Panc1 (cell line): ENCODE measurements around the gene MEGF8. TPM values are rescaled to one million over a fixed set of nuclear protein-coding genes. Genes with fewer than 3 reads are reported as not detected.

Source experiments
- ATAC-seq: fragments of 200-7000 bp; cut with Tn5 transposase; 2 replicates; pipeline ENCODE4 v1.9.1; 2020; ENCODE audit warnings: mild to moderate bottlenecking, moderate library complexity
- BruUV-seq: library from RNA; stranded (reverse); fragments of 400-500 nt; replicated peaks from 2 replicates; lab custom pipeline; 2021; lab: Mats Ljungman, UMichigan
- CTCF ChIA-PET: fragments of 300-600 bp; sonication (Branson Sonifier 250); formaldehyde crosslinking; loops from one replicate; lab custom pipeline; 2022; ENCODE audit warnings: antibody characterized with exemption; lab: Charles Lee
- POLR2A ChIA-PET: fragments of 300-600 bp; sonication (Branson Sonifier 250); formaldehyde crosslinking; loops from one replicate; lab custom pipeline; 2022; ENCODE audit warnings: antibody characterized with exemption; lab: Charles Lee
- DNase-seq: peaks from one replicate; pipeline ENCODE4 v3.0.0-alpha.2; 2010; ENCODE audit warnings: low read depth, low spot score
- H3K27ac ChIP-seq: 2 replicates; pipeline ENCODE4 v1.5.1; 2011; ENCODE audit warnings: mild to moderate bottlenecking, low read length, inconsistent platforms
- H3K27me3 ChIP-seq: fragments of 200-500 bp; sonication (Bioruptor generic); 2 replicates; pipeline ENCODE4 v1.6.0; 2014; ENCODE audit warnings: low read length, inconsistent platforms; ENCODE audit not compliant: control insufficient read depth, insufficient read depth
- H3K36me3 ChIP-seq: fragments of 200-500 bp; sonication (Bioruptor generic); 2 replicates; pipeline ENCODE4 v1.5.1; 2014; ENCODE audit warnings: inconsistent platforms, mild to moderate bottlenecking, low read length, moderate library complexity; ENCODE audit not compliant: control insufficient read depth, insufficient read depth
- H3K4me1 ChIP-seq: 2 replicates; pipeline ENCODE4 v1.5.1; 2011; ENCODE audit warnings: inconsistent platforms, mild to moderate bottlenecking, low read length, moderate library complexity; ENCODE audit not compliant: control insufficient read depth, insufficient read depth
- H3K4me3 ChIP-seq, 2 experiments: 2 replicates each; pipeline ENCODE4 v1.5.1; 2011 to 2012; ENCODE audit warnings: low read depth in 2 of 2, low read length in 2 of 2, mild to moderate bottlenecking in 2 of 2, inconsistent platforms in 1 of 2, moderate library complexity in 1 of 2
- H3K9me3 ChIP-seq: fragments of 200-500 bp; sonication (Bioruptor generic); 2 replicates; pipeline ENCODE4 v1.5.1; 2014; ENCODE audit warnings: low read depth, mild to moderate bottlenecking, inconsistent platforms, low read length, moderate library complexity; ENCODE audit not compliant: control insufficient read depth, insufficient read depth
- POLR2AphosphoS5 ChIP-seq: IDR thresholded peaks from 2 replicates; pipeline ENCODE4 v1.6.1; 2012; ENCODE audit warnings: mild to moderate bottlenecking, low read depth, low read length, moderate library complexity
- SIN3A ChIP-seq: IDR thresholded peaks from 2 replicates; pipeline ENCODE4 v1.6.1; 2012; ENCODE audit warnings: low read depth, mild to moderate bottlenecking, low read length, moderate library complexity, borderline replicate concordance; ENCODE audit not compliant: insufficient read depth
- TCF7L2 ChIP-seq: IDR thresholded peaks from 2 replicates; pipeline ENCODE4 v1.6.1; 2011; ENCODE audit warnings: mild to moderate bottlenecking, low read depth, low read length, inconsistent platforms
- in situ Hi-C: cut with HindIII; loops from 2 replicates; pipeline ENCODE4 v1.10.0; 2016; ENCODE audit warnings: low sequenced_read_pairs, low pct_unique_long_range_greater_than_20kb
- intact Hi-C: fragments of 100-400 bp; cut with micrococcal nuclease; formaldehyde crosslinking; loops from one replicate; pipeline ENCODE4 v1.10.0; 2022; ENCODE audit not compliant: unreplicated experiment
- total RNA-seq: library from RNA; stranded (reverse); gene quantifications from one replicate; pipeline ENCODE4 v1.2.1, GENCODE V29; 2021; ENCODE audit not compliant: unreplicated experiment
- TF ChIP-seq, protein P1 (sequence below): fragments of 450-650 bp; IDR thresholded peaks from 2 replicates; pipeline ENCODE4 v1.5.1; 2017; ENCODE audit warnings: mild to moderate bottlenecking
- TF ChIP-seq, protein P2 (sequence below), 2 experiments: IDR thresholded peaks; 2 replicates each; pipeline ENCODE4 v1.6.1; 2011 to 2012; ENCODE audit warnings: low read depth in 2 of 2, control low read depth in 1 of 2, low read length in 1 of 2, mild to moderate bottlenecking in 1 of 2, moderate library complexity in 1 of 2; ENCODE audit not compliant: insufficient read depth in 1 of 2

Gene MEGF8
- total RNA-seq, 1 experiment from 2014 or later = 14.2 TPM

DNA sequence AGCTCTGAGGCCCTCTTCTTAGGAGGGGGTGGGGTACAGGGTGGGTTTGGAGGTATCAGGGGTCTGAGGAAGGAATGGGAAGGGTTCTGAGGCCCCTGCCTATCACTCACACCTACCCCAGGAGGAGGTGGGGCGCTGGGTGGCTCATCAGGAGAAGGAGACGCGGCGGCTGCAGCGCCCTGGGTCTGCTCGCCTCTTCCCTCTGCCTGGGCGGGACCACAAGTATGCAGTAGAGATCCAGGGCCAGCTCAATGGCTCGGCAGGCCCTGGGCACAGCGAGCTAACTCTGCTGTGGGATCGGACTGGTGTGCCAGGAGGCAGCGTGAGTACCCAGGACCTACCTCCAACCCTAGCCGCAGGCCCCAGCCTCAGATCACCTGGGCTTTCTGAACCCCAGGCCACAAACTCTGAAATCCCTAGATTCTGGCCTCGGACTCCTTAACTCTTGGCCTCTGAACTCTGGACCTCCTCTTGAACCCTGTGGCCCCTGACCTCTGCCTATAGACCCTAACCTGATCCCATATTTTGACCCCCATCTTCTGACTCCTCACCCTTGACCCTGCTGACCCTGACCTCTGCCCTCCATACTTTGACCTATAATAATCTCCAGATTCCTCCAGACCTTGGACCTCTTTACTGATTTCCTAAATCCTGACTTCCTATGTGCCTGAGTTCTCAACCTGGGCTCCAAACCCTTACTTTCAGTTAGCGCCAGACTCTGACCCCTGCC, 24.1 kb downstream of the MEGF8 start:
- CTCF ChIA-PET = no interaction called here
- Histone ChIP-seq H3K27me3 (no peaks in the 10 kb centered on the region), H3K9me3 (no peaks in the 10 kb centered on the region), H3K4me3 (no peak overlapping the region), H3K27ac (no peak overlapping the region), H3K36me3 (no peaks in the 10 kb centered on the region), H3K4me1 (no peaks in the 10 kb centered on the region)
- in situ Hi-C loops = no loop called here
- POLR2A ChIA-PET = interaction anchor here (0.7 kb wide), 1 partner anchor 707 kb away, joined by 9 read pairs; no protein-coding TSS in a partner anchor
- DNase-seq = no peak
- intact Hi-C loops = no loop called here
- BruUV-seq = no TSS peak
- no peak for ATAC-seq
- TF ChIP-seq POLR2AphosphoS5 = no peak
- no peak for TF ChIP-seq SIN3A
- TF ChIP-seq, protein P1, sequence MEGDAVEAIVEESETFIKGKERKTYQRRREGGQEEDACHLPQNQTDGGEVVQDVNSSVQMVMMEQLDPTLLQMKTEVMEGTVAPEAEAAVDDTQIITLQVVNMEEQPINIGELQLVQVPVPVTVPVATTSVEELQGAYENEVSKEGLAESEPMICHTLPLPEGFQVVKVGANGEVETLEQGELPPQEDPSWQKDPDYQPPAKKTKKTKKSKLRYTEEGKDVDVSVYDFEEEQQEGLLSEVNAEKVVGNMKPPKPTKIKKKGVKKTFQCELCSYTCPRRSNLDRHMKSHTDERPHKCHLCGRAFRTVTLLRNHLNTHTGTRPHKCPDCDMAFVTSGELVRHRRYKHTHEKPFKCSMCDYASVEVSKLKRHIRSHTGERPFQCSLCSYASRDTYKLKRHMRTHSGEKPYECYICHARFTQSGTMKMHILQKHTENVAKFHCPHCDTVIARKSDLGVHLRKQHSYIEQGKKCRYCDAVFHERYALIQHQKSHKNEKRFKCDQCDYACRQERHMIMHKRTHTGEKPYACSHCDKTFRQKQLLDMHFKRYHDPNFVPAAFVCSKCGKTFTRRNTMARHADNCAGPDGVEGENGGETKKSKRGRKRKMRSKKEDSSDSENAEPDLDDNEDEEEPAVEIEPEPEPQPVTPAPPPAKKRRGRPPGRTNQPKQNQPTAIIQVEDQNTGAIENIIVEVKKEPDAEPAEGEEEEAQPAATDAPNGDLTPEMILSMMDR = no peak
- TF ChIP-seq TCF7L2 = no peak
- TF ChIP-seq, protein P2, sequence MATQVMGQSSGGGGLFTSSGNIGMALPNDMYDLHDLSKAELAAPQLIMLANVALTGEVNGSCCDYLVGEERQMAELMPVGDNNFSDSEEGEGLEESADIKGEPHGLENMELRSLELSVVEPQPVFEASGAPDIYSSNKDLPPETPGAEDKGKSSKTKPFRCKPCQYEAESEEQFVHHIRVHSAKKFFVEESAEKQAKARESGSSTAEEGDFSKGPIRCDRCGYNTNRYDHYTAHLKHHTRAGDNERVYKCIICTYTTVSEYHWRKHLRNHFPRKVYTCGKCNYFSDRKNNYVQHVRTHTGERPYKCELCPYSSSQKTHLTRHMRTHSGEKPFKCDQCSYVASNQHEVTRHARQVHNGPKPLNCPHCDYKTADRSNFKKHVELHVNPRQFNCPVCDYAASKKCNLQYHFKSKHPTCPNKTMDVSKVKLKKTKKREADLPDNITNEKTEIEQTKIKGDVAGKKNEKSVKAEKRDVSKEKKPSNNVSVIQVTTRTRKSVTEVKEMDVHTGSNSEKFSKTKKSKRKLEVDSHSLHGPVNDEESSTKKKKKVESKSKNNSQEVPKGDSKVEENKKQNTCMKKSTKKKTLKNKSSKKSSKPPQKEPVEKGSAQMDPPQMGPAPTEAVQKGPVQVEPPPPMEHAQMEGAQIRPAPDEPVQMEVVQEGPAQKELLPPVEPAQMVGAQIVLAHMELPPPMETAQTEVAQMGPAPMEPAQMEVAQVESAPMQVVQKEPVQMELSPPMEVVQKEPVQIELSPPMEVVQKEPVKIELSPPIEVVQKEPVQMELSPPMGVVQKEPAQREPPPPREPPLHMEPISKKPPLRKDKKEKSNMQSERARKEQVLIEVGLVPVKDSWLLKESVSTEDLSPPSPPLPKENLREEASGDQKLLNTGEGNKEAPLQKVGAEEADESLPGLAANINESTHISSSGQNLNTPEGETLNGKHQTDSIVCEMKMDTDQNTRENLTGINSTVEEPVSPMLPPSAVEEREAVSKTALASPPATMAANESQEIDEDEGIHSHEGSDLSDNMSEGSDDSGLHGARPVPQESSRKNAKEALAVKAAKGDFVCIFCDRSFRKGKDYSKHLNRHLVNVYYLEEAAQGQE (IDR thresholded peaks at IDR 0.05; ENCODE audit: insufficient read depth in 1 of 2, low read depth in 2 of 2, low read length in 1 of 2) = no peak

DNA sequence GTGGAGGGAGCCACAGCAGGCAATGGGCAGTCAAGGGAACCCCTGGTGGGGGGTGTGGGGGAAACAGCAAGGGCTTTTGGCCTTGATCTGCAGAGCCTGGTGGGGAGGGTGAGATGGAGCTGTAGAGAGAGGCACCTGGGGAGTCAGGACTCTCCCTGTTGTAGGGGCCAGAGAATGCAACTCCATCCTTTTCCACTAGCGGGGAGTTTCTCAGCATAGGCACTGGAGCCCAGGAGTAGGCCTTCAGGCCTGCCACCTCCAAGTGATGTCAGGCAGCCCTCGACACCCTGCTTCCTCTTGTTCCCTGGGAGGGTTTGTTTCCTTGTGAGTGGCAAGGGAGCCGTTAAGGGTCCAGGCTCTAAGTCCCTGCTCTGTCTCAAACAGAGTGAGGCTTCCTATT, 25.0 kb downstream of the MEGF8 start:
- Histone ChIP-seq H3K4me1 (no peaks in the 10 kb centered on the region), H3K36me3 (no peaks in the 10 kb centered on the region), H3K9me3 (no peaks in the 10 kb centered on the region), H3K27ac (no peak overlapping the region), H3K27me3 (no peaks in the 10 kb centered on the region), H3K4me3 (no peak overlapping the region)
- peak; percentile 56 for ATAC-seq
- TF ChIP-seq, protein P1 = no peak
- TF ChIP-seq POLR2AphosphoS5 = no peak
- no peak for TF ChIP-seq TCF7L2
- TF ChIP-seq, protein P2 (IDR thresholded peaks at IDR 0.05; ENCODE audit: insufficient read depth in 1 of 2, low read depth in 2 of 2, low read length in 1 of 2) = no peak
- no peak for TF ChIP-seq SIN3A
- CTCF ChIA-PET = no interaction called here
- intact Hi-C loops = no loop called here
- POLR2A ChIA-PET = no interaction called here
- no peak for DNase-seq
- no TSS peak for BruUV-seq
- in situ Hi-C loops = no loop called here
